Cardiac septum (tissue), 1 donor: ENCODE results near the gene RPS2. TPM values are rescaled to one million over a fixed set of nuclear protein-coding genes. Genes with fewer than 3 reads are reported as not detected.
A peak's percentile ranks its signal among the peaks of the same experiment; 100 is the strongest.
"Not testable (repeated sequence)": the region's sequence is repeated elsewhere in the genome, so short reads cannot be mapped to it uniquely, and the experiment has no call there.

ENCODE experiments used
- DNase-seq: peaks from one replicate; pipeline ENCODE4 v3.0.0-alpha.2; 2020; ENCODE audit warnings: low spot score
- intact Hi-C: fragments of 100-400 bp; cut with DNase I; formaldehyde crosslinking; loops from one replicate; pipeline ENCODE4 v1.14.0; 2022
- total RNA-seq: library from RNA; stranded (reverse); fragmentation: NEBNext Ultra II Directional; extraction: Animal tissue kit (Norgen Biotek cat#: 25700); gene quantifications from one replicate; pipeline ENCODE4 v1.2.1, GENCODE V29; 2021
- donor health status: DM: no; HTN: no; CAD: no.

RPS2 gene
- total RNA-seq, 1 donor from 2014 or later: 702 TPM

DNA sequence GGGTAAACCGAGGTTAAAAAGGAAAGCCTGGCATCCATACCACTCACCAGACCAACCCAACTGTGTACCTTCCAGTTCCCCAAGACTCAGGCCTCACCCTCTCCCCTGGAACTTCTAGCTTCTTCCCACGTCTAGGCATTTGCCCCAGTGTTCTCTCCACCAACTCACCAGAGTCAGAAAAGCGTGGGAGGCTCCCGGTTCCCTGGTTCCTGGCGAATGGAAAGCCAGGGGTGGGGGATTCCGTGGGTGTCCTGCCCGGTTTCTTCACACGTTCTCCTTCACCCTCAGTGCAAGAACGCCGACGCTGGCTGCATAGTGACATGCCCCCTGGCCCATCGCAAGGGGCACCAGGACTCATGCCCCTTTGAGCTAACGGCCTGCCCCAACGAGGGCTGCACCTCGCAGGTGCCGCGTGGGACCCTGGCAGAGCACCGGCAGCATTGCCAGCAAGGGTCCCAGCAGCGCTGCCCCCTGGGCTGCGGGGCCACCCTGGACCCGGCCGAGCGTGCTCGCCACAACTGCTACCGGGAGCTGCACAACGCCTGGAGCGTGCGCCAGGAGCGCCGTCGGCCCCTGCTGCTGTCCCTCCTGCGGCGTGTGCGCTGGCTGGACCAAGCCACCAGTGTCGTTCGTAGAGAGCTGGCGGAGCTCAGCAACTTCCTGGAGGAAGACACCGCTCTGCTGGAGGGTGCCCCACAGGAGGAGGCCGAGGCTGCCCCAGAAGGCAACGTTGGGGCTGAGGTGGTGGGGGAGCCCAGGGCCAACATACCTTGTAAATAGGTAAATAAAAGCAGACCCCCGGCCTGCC, 3.7 kb upstream of the RPS2 start:
- intact Hi-C loops: no loop called here

DNA sequence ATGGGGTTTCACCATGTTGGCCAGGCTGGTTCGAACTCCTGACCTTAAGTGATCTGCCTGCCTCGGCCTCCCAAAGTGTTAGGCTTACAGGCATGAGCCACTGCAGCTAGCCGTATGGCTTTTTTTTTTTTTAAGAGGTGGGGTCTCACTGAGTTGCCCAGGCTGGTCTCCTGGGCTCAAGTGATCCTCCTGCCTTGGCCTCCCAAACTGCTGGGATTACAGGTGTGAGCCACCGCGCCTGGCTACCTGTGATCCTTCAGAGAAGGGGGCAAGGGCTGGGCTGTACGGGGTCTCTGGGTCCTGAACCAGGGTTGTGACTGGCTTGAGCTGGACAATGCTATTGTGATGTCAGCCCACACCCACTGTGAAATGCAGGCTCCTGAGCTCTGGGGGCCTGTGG, 1.8 kb upstream of the RPS2 start, which contains the start of gene RNF151:
Gene RNF151 (plus strand): TSS at position 397 of the 400 bp plus-strand sequence. CDS start 26 bp downstream, outside the sequence.
- no peak for DNase-seq
- intact Hi-C loops: no loop called here

More for the DNA sequence above, 3.7 kb upstream of the RPS2 start:
- DNase-seq: no peak

DNA sequence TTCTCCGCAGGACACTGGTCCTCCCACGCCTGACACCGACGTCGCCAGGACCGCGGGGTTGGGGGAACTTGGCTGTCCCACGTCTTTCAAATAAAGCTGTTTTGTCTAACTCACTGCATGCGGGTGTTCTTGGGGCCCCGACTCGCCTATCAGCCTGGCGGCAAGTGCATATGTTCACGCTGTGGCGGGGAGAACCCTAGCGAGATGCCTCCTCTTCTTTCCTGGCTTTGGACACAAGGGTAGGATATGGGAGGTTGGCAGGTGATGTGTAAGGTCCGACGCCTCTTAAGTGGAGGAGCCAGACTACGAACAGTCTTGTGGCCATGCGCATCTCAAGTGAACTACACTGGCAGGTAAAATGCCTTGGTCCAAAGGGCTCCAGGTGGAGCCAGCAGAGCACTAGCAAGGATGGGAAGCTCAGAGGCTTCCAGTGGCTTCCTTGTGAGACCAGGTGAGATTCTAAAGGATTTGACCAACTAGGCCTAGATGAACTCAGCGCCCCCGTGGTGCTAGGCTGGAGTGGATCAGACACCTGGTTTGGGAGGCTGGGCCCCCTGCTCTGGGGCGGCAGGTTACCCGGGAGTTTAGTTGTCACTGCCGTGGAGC, 873 bp upstream of the RPS2 start:
- DNase-seq: peak; percentile 71
- intact Hi-C loops: no loop called here

DNA sequence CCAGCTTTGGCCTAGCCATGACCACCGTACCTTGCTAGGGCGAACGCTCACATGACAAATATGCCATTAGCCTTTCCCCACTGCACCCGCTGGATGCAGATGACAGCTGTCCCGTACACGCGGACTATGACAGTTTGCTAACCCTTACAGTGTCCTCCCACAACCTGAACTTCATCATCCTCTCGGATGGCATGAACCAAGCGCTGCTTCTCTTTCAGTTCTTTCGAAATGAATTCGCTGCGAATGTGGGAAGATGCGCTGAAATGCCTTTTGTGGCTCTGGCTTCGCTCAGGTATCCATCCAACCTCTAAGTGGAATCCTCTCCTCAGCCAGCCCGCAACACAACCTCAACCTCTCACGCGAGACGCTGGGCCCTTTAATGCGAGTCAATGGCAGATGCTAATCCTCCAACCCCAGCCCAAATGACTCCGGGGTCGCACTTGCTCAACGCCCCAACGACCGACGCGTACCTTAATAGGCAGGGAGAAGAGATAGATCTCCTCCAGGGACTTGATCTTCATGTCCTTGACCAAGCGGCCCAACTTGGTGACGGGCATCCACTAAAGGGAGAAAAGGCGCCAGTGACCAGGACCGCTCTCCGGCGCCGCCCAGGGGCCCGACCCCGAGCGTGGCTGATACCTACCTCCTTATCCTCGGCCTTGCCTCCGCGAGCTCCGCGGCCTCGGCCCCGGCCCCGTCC, 670 bp downstream of the RPS2 start:
- no peak for DNase-seq
- intact Hi-C loops: no loop called here

DNA sequence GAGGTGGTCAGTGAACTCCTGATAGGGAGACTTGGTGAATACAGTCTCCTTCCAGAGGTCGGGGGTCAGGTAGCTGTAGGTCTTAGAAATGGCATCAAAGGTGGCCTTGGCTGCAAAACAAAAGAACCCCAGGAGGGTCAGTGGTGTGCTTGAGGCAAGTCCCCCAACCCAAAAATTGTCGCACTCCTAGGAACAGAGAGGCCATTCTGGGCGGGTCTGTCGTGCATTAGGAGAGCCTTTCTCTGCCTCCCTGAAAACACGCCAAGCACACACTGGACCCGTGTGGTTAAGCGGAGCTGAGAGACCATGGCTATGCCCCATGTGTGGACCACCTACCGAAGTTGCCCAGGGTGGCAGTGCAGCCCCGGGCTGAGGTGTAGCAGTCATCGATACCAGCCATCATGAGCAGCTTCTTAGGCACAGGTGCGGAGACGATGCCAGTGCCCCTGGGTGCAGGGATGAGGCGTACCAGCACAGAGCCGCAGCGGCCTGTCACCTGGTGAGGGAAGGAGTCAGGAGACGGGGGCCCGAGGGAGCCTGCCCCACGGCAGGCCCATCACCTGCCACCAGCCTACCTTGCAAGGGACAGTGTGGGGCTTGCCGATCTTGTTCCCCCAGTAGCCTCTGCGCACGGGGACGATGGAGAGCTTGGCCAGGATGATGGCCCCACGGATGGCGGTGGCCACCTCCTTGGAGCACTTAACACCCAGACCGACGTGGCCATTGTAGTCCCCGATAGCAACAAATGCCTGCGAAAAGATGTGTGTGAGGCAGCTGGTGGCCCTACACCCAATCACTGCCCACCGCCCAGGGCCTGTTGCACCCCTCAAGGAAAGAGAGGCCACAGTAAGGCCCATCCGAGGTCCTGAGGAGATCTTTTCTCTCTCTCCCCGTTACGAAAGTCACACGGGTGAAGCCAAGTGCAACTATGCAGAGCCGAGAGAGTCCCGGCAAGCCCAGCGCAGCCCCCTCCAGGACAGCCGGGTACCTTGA, 2.2 kb downstream of the RPS2 start:
- intact Hi-C loops, DNase-seq: not testable (repeated sequence)

DNA sequence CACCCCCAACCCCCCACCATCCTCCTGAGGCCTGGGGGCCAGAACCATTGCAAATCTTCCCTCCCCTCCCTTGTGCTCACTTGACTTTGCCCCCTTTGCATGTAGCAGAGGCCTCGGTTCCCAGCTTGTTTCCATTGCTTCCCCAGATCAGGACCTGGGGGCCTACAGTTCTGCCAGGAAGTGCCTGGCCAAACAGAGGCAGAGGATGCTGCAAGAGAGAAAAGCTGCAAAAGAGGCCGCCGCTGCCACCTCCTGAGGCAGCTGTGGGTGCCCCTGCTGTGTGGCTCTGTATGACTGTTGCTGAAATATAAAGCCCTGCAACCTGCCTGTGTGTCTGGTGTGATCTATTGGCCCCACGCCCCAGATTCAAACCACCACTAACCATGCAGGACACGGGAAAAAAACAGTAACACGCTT, 3.0 kb downstream of the RPS2 start:
- DNase-seq: no peak
- intact Hi-C loops: no loop called here

DNA sequence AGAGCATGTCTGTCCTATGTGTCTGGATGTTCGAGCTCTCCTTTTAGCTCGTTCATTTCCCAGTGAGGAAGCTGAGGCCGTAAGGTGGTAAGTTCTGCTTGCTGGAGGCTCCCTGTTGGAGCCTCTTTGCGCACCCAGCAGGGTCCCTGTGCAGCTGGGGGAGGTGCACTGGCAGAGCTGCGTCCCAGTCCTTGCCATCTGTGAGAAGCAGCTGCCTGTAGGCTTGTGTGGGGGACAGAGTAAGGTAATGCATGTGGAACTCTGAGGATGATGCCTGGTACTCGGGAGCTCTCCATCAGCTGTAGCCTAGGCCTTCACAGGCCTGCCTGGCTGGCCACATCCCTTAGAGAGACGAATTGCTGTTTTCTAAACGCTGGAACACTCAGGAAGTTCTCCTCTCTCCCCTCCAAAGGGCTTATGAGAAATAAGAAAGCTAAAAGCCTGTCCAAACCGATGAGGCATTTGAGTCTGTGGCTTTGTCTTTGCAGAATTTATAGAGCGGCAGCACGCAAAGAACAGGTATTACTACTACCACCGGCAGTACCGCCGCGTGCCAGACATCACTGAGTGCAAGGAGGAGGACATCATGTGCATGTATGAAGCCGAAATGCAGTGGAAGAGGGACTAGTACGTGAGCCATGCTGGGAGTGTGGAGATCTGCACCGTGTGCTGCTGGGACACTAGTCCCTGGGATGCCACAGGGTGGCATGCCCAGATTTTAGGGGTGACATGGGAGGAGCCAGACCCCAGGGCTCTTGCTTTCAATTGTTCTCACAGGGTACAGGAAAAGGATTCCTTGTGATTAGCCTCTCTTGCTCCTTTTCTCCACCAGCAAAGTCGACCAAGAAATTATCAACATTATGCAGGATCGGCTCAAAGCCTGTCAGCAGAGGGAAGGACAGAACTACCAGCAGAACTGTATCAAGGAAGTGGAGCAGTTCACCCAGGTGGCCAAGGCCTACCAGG, 3.7 kb downstream of the RPS2 start:
- intact Hi-C loops: no loop called here
- DNase-seq: no peak

DNA sequence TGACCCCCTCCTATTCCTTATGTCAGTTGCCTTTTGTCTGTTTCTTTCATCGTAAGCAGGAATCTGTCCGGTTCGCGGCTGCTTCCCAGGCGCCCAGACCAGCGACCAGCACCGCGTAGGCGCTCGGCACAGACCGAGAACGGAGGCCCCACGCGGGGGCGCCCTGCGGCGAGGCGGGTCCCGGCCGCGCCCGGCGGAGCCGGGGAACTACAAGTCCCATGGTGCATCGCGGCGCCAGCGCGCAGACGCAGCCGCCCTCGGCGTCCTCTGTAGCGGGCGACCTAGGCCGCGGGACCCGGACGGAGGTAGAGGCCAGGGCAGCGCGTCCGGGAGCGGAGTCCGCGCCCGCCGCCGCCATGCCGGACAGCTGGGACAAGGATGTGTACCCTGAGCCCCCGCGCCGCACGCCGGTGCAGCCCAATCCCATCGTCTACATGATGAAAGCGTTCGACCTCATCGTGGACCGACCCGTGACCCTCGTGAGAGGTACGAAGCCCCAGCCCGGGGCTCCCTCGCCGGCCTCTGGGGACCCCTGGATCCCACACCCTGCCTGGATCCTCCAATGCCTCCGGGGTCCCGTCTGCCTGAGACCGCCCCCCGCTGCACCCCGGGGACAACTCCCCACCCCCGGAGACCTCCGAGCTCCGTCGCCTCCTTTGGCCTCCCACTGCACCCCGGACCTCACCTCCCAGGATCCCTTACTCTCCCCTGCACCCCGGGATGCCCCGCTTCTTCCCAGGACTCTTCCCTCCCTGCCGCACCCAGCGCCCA, 5.2 kb downstream of the RPS2 start, which contains the start of gene NDUFB10:
Gene NDUFB10 (plus strand): TSS at position 270 of the 771 bp plus-strand sequence. CDS start 87 bp downstream, at position 357.
- peak; percentile 97 for DNase-seq
- intact Hi-C loops: no loop called here

DNA sequence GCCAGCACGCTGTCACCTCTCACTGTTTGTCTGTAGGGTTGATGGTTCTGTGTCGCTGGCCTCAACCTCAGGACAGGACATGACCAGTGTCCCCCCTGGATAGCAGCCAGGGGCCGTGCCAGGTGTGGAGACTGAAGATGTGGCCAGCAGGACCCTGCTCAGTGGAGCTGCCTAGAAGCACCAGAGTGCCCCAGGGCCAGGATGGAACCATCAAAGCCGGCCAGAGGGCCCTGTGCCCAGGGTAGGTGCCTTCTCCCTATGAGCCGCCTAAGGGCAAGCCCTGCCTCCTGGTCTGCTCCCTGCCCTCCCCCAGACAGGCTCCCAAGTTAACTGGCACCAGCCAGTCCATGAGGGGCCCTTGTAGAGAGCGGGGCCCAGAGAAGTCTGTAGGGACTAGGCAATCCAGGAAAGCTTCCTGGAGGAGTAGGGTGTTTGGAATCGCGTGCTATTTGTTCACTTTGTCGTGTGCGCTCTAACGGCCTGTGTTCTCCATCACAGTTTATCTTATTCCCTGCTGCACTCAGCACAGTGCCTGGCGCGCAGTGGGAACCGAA, 5.8 kb downstream of the RPS2 start:
- DNase-seq: no peak
- intact Hi-C loops: no loop called here

DNA sequence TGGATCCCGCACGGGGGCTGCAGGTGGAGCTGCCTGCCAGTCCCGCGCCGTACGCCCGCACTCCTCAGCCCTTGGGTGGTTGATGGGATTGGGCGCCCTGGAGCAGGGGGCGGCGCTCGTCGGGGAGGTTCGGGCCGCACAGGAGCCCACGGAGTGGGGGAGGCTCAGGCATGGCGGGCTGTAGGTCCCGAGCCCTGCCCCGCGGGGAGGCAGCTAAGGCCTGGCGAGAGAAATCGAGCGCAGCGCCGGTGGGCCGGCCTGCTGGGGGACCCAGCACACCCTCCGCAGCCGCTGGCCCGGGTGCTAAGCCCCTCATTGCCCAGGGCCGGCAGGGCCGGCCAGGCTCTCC, 6.5 kb downstream of the RPS2 start:
- DNase-seq, intact Hi-C loops: not testable (repeated sequence)

DNA sequence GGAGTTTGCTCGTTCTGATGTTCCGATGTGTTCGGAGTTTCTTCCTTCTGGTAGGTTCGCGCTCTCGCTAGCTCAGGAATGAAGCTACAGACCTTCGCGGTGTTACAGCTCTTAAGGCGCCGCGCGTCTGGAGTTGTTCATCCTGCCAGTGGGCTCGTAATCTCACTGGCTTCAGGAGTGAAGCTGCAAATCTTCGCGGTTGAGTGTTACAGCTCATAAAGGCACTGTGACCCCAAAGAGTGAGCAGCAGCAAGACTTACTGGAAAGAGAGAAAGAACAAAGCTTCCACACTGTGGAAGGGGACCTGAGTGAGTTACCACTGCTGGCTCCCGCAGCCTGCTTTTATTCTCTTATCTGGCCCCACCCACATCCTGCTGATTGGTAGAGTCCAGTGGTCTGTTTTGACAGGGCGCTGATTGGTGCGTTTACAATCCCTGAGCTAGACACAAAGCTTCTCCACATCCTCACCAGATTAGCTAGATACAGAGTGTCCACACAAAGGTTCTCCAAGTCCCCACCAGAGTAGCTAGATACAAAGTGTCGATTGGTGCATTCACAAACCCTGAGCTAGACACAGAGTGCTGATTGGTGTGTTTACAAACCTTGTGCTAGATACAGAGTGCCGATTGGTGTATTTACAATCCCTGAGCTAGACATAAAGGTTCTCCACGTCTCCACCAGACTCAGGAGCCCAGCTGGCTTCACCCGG, 7.0 kb downstream of the RPS2 start:
- DNase-seq: not testable (repeated sequence)

DNA sequence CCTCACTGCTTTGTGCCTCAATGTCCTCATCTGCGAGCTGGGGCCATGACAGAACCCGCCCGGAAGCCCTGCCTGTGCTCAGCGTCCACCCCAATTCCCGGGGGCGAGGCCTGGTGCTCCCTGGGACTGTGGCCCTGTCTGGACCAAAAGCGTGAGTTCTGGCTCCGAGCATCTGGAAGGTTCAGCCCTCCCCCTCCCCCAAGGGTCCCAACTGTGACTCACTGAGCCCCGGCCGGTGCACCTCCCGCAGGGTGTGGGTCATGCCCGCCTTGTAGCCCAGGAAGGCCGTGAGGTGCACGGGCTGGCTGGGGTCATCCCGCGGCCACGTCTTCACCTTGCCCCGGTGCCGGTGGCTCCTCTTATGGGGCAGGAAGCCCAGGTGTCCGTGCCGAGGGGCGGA, 10.9 kb downstream of the RPS2 start:
- intact Hi-C loops: no loop called here
- DNase-seq: peak; percentile 74

More for the DNA sequence above, 7.0 kb downstream of the RPS2 start:
- intact Hi-C loops: not testable (repeated sequence)

DNA sequence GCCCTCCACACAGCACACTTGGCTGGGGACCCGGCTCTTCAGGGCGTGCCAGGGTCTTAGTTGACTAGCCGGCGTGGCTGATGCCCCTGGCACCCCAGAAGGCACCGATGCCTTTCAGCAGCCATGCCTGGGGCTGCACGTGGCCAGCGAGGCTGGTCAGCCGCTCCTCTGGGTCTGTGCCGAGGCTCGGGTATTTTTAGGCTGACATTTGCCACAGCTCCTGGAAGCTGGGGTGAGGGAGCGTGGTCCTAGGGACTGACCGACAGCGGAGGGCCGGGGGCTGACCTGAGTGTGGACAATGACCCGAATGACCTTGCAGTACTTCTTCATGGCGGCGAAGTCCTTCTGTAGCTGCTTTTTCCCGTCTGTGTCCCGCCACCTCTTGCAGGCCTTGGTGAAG, 14.1 kb downstream of the RPS2 start:
- DNase-seq: peak; percentile 84
- intact Hi-C loops: no loop called here

DNA sequence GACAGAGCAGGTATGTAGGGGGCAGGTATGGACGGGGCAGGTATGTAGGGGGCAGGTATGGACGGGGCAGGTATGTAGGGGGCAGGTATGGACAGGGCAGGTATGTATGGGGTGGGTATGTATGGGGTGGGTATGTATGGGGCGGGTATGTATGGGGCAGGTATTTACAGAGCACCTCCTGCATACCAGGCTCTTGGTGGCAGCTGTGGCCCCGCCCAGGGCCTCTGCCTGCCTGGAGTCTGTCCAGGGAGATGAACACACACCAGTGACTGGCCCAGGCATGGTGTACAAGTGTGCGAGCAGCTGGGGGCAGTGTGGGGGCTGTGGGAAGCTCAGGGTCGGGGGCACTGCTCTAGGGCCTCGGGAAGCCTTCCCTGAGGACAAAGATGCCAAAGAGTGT, 14.6 kb downstream of the RPS2 start:
- intact Hi-C loops: no loop called here
- DNase-seq: peak; percentile 75

DNA sequence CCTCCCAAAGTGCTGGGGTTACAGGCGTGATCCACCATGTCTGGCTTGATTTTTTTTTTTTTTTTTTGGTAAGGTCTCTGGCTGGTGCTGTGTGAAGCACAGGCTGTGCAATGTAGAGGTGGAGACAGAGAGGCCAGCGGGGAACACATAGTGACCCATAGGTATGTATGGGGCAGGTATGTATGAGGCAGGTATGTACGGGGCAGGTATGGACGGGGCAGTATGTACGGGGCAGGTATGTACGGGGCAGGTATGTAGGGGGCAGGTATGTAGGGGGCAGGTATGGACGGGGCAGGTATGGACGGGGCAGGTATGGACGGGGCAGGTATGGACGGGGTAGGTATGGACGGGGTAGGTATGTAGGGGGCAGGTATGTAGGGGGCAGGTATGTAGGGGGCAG, 15.1 kb downstream of the RPS2 start:
- no peak for DNase-seq

DNA sequence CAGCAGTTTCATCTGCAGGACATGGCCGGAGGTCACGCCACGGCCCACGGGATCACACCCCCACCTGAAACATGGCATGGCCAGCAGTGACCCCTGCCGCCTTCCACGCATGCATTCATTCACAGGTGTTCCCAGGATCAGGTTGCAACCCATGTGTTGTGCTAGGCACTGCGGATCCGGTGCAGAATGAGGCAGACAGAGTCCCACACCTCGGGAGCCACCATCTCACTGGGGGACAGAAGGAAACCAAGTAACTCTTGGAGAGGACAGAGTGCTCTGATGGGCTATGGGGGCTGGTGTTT, 17.3 kb downstream of the RPS2 start:
- intact Hi-C loops: no loop called here
- no peak for DNase-seq

More for the DNA sequence above, 15.1 kb downstream of the RPS2 start:
- intact Hi-C loops: no loop called here
